RWPE1 (cell line): ENCODE measurements around the gene MORN2.

Experiments
- CTCF ChIA-PET: fragments of 350-600 bp; sonication (Branson Sonifier 250); formaldehyde crosslinking; extraction: SDS; loops from one replicate; lab custom pipeline; 2021; lab: Yijun Ruan, JAX
- POLR2A ChIA-PET: fragments of 400-600 bp; formaldehyde crosslinking; extraction: SDS; loops from one replicate; lab custom pipeline; 2020; ENCODE audit warnings: antibody characterized with exemption; ENCODE audit not compliant: low non-redundant PET; lab: Yijun Ruan, JAX
- DNase-seq: peaks from one replicate; pipeline ENCODE4 v3.0.0; 2012; ENCODE audit warnings: low spot score
- H3K27ac ChIP-seq: fragments of 450-650 bp; 2 replicates; pipeline ENCODE4 v1.5.1; 2017
- TF ChIP-seq, protein P1 (sequence below): fragments of 450-650 bp; conservative IDR thresholded peaks from 2 replicates; pipeline ENCODE4 v1.5.1; 2017; ENCODE audit warnings: low read depth, mild to moderate bottlenecking

Gene MORN2

DNA sequence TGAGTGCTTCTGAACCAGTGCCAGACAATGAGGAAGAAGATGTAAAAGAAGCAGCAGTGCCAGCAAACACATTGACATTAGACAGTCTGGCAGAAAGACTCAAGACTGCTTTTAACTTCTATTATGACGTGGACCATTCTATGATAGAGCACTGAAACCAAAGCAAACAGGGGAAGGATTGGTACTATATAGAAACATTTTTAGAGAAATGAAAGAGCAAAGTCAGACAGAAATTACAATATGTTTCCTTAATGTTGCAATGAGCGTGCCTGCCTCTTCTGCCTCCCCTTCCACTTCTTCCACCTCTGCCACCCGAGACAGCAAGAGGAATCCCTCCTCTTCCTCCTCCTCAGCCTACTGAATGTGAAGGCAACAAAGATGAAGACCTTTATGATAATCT lies 39.8 kb upstream of the MORN2 start:
- CTCF ChIA-PET = interaction anchor here (0.6 kb wide), 1 partner anchor 42 kb away, joined by 3 read pairs; no protein-coding TSS in a partner anchor
- POLR2A ChIA-PET = no interaction called here
- TF ChIP-seq, protein P1, sequence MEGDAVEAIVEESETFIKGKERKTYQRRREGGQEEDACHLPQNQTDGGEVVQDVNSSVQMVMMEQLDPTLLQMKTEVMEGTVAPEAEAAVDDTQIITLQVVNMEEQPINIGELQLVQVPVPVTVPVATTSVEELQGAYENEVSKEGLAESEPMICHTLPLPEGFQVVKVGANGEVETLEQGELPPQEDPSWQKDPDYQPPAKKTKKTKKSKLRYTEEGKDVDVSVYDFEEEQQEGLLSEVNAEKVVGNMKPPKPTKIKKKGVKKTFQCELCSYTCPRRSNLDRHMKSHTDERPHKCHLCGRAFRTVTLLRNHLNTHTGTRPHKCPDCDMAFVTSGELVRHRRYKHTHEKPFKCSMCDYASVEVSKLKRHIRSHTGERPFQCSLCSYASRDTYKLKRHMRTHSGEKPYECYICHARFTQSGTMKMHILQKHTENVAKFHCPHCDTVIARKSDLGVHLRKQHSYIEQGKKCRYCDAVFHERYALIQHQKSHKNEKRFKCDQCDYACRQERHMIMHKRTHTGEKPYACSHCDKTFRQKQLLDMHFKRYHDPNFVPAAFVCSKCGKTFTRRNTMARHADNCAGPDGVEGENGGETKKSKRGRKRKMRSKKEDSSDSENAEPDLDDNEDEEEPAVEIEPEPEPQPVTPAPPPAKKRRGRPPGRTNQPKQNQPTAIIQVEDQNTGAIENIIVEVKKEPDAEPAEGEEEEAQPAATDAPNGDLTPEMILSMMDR = no peak
- H3K27ac ChIP-seq = no peak overlapping the region
- no peak for DNase-seq

DNA sequence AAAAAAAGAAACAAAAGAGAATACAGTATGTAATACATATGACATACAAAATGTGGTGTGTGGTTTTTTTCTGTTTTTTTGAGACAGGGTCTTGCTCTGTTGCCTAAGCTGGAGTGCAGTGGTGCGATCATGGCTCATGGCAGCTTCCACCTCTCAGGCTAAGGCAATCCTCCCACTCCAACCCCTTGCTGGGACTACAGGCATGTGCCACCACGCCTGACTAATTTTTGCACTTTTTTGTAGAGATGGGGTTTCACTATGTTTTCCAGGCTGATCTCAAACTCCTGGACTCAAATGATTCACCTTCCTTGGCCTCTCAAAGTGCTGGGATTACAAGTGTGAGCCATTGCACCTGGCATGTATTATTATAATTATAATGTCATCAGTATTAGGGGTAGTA lies 39.0 kb upstream of the MORN2 start:
- no peak overlapping the region for H3K27ac ChIP-seq
- POLR2A ChIA-PET = no interaction called here
- no peak for DNase-seq
- TF ChIP-seq, protein P1 = no peak
- CTCF ChIA-PET = no interaction called here

DNA sequence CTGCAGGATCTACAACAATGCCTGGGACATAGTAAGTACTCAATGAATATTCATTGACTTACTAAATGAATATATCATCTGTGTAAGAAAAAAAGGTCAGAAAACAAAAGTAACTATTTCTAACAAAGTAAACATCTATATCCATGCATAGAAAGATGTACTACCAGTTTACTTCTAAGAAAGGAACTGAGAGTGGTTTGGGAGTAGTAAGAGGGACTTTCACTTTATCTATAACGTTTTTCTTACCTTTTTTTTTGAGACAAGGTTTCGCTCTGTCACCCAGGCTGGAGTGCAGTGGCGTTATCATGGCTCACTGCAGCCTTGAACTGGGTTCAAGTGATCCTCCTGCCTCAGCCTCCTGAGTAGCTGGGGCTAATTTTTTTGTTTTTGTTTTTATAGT lies 25.7 kb upstream of the MORN2 start:
- DNase-seq = no peak
- H3K27ac ChIP-seq = no peak overlapping the region
- ChIA-PET CTCF (no interaction called here), POLR2A (no interaction called here)
- TF ChIP-seq, protein P1 = no peak

DNA sequence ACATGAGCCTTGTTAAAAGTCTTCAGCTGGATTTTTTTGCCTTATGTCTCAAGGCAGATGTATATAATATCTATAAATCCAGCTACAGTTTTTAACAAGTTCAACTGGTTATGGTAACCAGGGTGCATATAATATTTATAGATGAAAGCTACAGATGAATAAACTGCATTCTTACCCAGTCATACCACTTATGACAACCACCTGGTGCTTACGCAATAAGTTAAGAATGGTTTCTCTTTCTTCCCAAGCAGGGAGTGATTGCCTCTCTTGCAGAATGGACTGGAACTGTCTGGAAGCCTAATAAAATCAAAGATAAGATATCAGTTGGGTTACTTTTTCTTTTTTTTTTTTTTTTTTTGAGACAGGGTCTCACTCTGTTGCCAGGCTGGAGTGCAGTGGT lies 19.6 kb upstream of the MORN2 start:
- ChIA-PET CTCF (interaction anchor here (0.7 kb wide), 1 partner anchor 11 kb away, joined by 4 read pairs; no protein-coding TSS in a partner anchor), POLR2A (interaction anchor here (0.5 kb wide), 1 partner anchor 13 kb away, joined by 3 read pairs; no protein-coding TSS in a partner anchor)
- TF ChIP-seq, protein P1 = no peak
- H3K27ac ChIP-seq = no peak overlapping the region
- peak; percentile 45 for DNase-seq

DNA sequence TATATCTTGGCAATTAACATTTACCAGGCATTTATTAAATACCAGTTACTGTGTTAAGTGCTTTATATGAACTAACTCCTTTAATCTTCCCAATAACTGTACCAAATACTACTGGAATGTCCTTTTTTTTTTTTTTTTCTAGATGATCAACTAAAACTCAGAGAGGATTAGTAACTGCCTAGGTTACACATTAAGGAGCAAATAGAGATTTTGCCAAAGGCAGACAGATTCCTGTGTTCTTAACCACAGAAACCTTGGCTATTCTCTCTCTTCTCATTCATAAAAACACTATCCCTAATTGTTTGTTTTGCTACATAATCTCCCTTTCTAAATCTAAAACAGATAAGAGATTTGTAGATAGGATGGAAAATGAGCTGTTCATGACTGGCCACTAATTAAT lies 13.3 kb upstream of the MORN2 start:
- ChIA-PET POLR2A (no interaction called here), CTCF (no interaction called here)
- TF ChIP-seq, protein P1 = no peak

DNA sequence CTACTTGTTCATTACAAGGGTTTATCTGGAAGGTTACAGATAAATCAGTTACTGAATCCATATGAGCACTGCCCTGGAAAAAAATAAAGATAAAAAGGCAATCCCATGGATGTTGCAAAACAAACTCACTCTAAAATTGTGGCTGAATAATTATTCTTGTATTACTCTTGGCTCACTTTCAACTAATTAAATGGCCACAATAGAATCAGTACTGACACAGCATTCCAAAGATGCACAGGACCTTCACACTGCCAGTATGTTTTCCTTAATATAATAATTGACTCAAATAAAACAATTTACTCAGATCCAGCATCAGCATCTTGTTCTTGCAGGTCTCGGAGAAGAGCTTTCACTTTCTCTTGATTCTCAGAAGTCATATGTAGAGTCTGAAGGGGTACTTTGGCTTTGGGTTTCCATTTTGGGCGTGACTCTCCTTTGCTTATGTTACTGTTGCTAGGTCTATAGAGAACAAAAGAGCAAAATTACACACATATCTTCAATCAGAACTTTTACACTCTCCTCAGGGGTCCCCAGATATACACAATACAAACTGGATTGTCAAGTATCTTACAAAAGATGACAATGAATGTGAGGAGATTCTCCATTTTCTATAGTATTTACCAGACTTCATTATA lies 12.6 kb upstream of the MORN2 start:
- TF ChIP-seq, protein P1 = no peak
- CTCF ChIA-PET = no interaction called here
- no peak for DNase-seq
- POLR2A ChIA-PET = interaction anchor here (0.6 kb wide), 1 partner anchor 11 kb away, joined by 5 read pairs; no protein-coding TSS in a partner anchor
- H3K27ac ChIP-seq = no peak overlapping the region

More for the DNA sequence above, 13.3 kb upstream of the MORN2 start:
- no peak for DNase-seq
- no peak overlapping the region for H3K27ac ChIP-seq
